SK-N-MC (cell line): ENCODE results near the gene TRAPPC11.

ENCODE experiments used
- EZH2 ChIP-seq: fragments of 200-600 bp; sonication (generic); IDR thresholded peaks from one replicate; pipeline ENCODE4 v1.6.1; 2017; ENCODE audit warnings: antibody characterized with exemption
- FOXP2 ChIP-seq: optimal IDR thresholded peaks from 2 replicates; pipeline ENCODE3; 2011; ENCODE audit warnings: mild to moderate bottlenecking, moderate library complexity; ENCODE audit not compliant: insufficient read depth; ENCODE audit errors: extremely low read length, control extremely low read depth
- POLR2AphosphoS5 ChIP-seq: IDR thresholded peaks from 2 replicates; pipeline ENCODE4 v1.6.1; 2012; ENCODE audit warnings: mild to moderate bottlenecking, low read depth, low read length, borderline replicate concordance

DNA sequence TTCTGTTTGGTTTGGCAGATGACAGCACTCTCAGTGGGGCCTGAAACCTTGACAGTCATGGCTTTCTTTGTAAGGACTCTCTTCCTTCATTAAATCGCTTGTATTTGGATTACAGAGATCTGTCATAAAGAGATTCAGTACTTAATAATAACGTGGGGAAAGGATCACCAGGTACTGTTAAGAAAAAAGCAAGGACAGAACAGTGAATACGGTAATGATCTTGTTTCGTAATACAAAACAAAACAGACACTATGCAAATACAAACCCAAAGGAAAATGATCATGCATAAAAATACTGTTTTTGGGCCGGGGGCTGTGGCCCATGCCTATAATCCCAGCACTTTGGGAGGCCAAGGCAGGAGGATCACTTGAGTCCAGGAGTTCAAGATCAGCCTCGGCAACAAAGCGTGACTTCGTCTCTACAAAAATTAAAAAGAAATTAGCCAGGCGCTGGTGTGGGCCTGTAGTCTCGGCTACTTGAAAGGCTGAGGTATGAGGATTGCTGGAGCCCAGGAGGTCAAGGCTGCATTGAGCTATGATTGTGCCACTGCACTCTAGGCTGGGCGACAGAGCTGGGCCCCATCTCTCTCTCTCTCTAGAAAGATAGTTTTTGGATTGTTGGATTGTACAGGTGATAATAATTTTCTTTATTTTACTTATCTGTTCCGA is 64.6 kb downstream of the TRAPPC11 start:
- TF ChIP-seq EZH2 (no peak), FOXP2 (no peak), POLR2AphosphoS5 (no peak)
